ENCODE results near the gene NRDC. TPM values are rescaled to one million over a fixed set of nuclear protein-coding genes. Genes with fewer than 3 reads are reported as not detected.

NRDC gene
- total and polyA plus RNA-seq, 9 of the 15 experiments (the other 6 are each of a cell fraction or from before 2014, with no cell fraction given) = 102 to 371 (median 201) TPM

GRCh38 chr1:51877434-51878307, 856 bp downstream of the NRDC start (continued):
- TF ChIP-seq UBTF (IDR thresholded peaks at IDR 0.05; ENCODE audit: borderline replicate concordance in 1 of 2, low read depth in 2 of 2, low read length in 2 of 2) = peak; percentile 22 to 48; a peak in 3 of 4 replicates
- TF ChIP-seq PATZ1 (CRISPR knock-in tag; IDR thresholded peaks at IDR 0.05; ENCODE audit: borderline replicate concordance) = no peak
- no peak for TF ChIP-seq CREB3L1 (IDR thresholded peaks at IDR 0.05; ENCODE audit: borderline replicate concordance, low read depth)
- TF ChIP-seq SIN3A (IDR thresholded peaks at IDR 0.05; ENCODE audit: borderline replicate concordance in 2 of 2, control insufficient read depth in 1 of 2, low read depth in 2 of 2, low read length in 2 of 2) = peak in 1 of 2 experiments; percentile 46; a peak in 2 of 4 replicates
- 0 out of 4 replicates have a peak, but pooled peaks of 1 of the 2 experiments have one; percentile 80 for TF ChIP-seq KDM4B (IDR thresholded peaks at IDR 0.05; ENCODE audit: borderline replicate concordance in 2 of 2, low read depth in 1 of 2)
- TF ChIP-seq ZNF436 (CRISPR knock-in tag; IDR thresholded peaks at IDR 0.05) = no peak
- no peak for TF ChIP-seq NFE2 (IDR thresholded peaks at IDR 0.05; ENCODE audit: low read depth)
- TF ChIP-seq TAF9B (IDR thresholded peaks at IDR 0.05; ENCODE audit: partially characterized antibody) = peak; percentile 49
- TF ChIP-seq, protein P1, sequence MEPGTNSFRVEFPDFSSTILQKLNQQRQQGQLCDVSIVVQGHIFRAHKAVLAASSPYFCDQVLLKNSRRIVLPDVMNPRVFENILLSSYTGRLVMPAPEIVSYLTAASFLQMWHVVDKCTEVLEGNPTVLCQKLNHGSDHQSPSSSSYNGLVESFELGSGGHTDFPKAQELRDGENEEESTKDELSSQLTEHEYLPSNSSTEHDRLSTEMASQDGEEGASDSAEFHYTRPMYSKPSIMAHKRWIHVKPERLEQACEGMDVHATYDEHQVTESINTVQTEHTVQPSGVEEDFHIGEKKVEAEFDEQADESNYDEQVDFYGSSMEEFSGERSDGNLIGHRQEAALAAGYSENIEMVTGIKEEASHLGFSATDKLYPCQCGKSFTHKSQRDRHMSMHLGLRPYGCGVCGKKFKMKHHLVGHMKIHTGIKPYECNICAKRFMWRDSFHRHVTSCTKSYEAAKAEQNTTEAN (CRISPR knock-in tag; IDR thresholded peaks at IDR 0.05) = 0 out of 2 replicates have a peak, but pooled peaks have one; percentile 61
- TF ChIP-seq, protein P2, sequence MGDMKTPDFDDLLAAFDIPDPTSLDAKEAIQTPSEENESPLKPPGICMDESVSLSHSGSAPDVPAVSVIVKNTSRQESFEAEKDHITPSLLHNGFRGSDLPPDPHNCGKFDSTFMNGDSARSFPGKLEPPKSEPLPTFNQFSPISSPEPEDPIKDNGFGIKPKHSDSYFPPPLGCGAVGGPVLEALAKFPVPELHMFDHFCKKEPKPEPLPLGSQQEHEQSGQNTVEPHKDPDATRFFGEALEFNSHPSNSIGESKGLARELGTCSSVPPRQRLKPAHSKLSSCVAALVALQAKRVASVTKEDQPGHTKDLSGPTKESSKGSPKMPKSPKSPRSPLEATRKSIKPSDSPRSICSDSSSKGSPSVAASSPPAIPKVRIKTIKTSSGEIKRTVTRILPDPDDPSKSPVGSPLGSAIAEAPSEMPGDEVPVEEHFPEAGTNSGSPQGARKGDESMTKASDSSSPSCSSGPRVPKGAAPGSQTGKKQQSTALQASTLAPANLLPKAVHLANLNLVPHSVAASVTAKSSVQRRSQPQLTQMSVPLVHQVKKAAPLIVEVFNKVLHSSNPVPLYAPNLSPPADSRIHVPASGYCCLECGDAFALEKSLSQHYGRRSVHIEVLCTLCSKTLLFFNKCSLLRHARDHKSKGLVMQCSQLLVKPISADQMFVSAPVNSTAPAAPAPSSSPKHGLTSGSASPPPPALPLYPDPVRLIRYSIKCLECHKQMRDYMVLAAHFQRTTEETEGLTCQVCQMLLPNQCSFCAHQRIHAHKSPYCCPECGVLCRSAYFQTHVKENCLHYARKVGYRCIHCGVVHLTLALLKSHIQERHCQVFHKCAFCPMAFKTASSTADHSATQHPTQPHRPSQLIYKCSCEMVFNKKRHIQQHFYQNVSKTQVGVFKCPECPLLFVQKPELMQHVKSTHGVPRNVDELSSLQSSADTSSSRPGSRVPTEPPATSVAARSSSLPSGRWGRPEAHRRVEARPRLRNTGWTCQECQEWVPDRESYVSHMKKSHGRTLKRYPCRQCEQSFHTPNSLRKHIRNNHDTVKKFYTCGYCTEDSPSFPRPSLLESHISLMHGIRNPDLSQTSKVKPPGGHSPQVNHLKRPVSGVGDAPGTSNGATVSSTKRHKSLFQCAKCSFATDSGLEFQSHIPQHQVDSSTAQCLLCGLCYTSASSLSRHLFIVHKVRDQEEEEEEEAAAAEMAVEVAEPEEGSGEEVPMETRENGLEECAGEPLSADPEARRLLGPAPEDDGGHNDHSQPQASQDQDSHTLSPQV (IDR thresholded peaks at IDR 0.05) = peak; percentile 54; the same call in 1 of the 2 replicates
- peak; percentile 74; the same call in 1 of the 2 replicates for TF ChIP-seq GATAD2B (IDR thresholded peaks at IDR 0.05; ENCODE audit: borderline replicate concordance)
- TF ChIP-seq BRD9 (IDR thresholded peaks at IDR 0.05; ENCODE audit: low read depth, partially characterized antibody) = peak; percentile 11
